Raji (cell line): ENCODE results near the gene NXNL2.

Experiments
- POLR2A ChIP-seq: IDR thresholded peaks from 2 replicates; pipeline ENCODE4 v1.6.1; 2011; ENCODE audit warnings: low read depth, low read length, control low read depth; ENCODE audit not compliant: insufficient read depth

NXNL2 gene

GRCh38 chr9:88586452-88586851 is 51.5 kb downstream of the NXNL2 start:
- TF ChIP-seq POLR2A, result no peak

- no peak for TF ChIP-seq POLR2A
Measured at GRCh38 chr9:88587182-88587581, 52.2 kb downstream of the NXNL2 start.

- no peak for TF ChIP-seq POLR2A
Measured at GRCh38 chr9:88587885-88588649, 53.1 kb downstream of the NXNL2 start.

GRCh38 chr9:88589656-88590055 is 54.7 kb downstream of the NXNL2 start:
- TF ChIP-seq POLR2A, result no peak

GRCh38 chr9:88590558-88591146 is 55.7 kb downstream of the NXNL2 start:
- TF ChIP-seq POLR2A, result no peak

GRCh38 chr9:88593537-88594185 is 58.7 kb downstream of the NXNL2 start:
- no peak for TF ChIP-seq POLR2A
